ENCODE results near the gene CCL28.

The CCL28 gene

DNA sequence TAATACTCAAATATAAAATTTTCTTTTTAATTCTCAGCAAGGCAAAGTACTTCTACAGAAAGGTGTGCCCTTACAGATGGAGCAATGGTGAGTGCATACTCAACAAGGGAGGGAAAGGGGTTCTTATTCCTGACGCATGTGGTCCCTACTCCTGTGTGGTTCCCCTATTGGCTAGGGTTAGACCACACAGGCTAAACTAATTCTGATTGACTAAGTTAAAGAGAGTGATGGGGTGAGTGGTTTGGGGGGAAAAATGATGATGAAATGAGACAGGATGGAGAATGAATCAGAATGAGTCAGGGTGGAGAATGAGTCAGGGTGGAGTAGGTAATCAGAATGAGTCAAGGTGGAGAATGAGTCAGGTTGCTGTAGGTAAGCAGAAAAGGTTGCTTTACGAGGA, 76.0 kb downstream of the CCL28 start:
- no peak for TF ChIP-seq CTCF (IDR thresholded peaks at IDR 0.05; ENCODE audit: insufficient read depth, low read length, poor library complexity, severe bottlenecking)
- Histone ChIP-seq H3K36me3 (ENCODE audit: control insufficient read depth, insufficient read depth, low read length) (no peaks in the 10 kb centered on the region), H3K4me3 (replicated peaks; ENCODE audit: low read depth, low read length) (no peak overlapping the region), H3K27me3 (replicated peaks; ENCODE audit: control insufficient read depth, insufficient read depth, low read length) (no peaks in the 10 kb centered on the region)
- DNase-seq (ENCODE audit: extremely low read depth, insufficient read length), result no peak

DNA sequence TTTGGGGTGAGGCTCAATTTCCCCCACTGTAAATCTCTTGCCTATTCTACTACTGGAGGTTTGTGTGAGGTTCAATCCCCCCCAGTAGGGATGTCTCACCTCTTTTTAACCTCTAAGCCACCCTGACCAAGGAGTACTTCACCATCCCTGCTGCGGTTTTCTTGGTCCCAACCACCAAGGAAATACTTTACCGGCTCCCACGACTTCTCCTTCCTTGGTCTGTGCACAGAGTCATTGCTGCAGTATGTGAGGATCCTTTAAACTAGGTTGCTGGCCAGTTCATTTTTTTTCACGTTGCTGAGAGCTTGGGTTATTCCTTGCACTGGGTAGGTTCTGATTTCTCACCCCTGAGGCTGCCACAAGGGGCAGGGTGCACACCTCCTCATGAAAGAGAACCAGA, 76.5 kb downstream of the CCL28 start:
- DNase-seq (ENCODE audit: extremely low read depth, insufficient read length), result no peak
- Histone ChIP-seq H3K36me3 (ENCODE audit: control insufficient read depth, insufficient read depth, low read length) (no peaks in the 10 kb centered on the region), H3K27me3 (replicated peaks; ENCODE audit: control insufficient read depth, insufficient read depth, low read length) (no peaks in the 10 kb centered on the region), H3K4me3 (replicated peaks; ENCODE audit: low read depth, low read length) (no peak overlapping the region)
- no peak for TF ChIP-seq CTCF (IDR thresholded peaks at IDR 0.05; ENCODE audit: insufficient read depth, low read length, poor library complexity, severe bottlenecking)

DNA sequence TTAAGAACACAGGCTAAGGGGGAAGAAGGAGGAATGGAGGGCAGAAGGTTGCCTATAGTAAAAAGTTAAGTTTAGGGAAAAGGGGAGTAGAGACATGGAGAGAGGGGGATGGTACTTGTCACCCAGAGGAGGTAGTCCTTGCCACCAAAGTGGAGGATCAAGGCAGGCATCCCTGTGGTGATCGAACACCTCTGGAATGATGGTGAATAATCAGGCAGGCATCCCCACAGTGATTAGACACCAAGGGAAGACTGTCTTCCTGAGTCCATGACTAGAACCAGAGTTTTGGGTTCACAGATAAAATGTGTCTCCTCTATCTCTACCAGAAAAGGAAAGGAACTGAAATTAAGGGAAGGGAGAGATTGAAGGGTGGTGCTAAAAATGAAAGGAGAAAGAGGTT, 79.8 kb downstream of the CCL28 start:
- no peak for DNase-seq (ENCODE audit: extremely low read depth, insufficient read length)
- TF ChIP-seq CTCF (IDR thresholded peaks at IDR 0.05; ENCODE audit: insufficient read depth, low read length, poor library complexity, severe bottlenecking), result no peak
- Histone ChIP-seq H3K4me3 (replicated peaks; ENCODE audit: low read depth, low read length) (no peak overlapping the region), H3K36me3 (ENCODE audit: control insufficient read depth, insufficient read depth, low read length) (no peaks in the 10 kb centered on the region), H3K27me3 (replicated peaks; ENCODE audit: control insufficient read depth, insufficient read depth, low read length) (no peaks in the 10 kb centered on the region)
